Fibroblast of skin of left quadriceps (primary cell): ENCODE measurements around the gene HOXA4.

Source experiments
- DNase-seq, 2 experiments: peaks; one replicate each; pipeline ENCODE4 v3.0.0-alpha.2; 2013; ENCODE audit warnings: low read depth in 2 of 2

The HOXA4 gene

GRCh38 chr7:27094304-27095049 is 36.1 kb downstream of the HOXA4 start:
- no peak for DNase-seq

- DNase-seq = no peak
Measured at GRCh38 chr7:27093184-27093895, 37.2 kb downstream of the HOXA4 start.

GRCh38 chr7:27092819-27093110 is 37.8 kb downstream of the HOXA4 start:
- DNase-seq = no peak

- DNase-seq = no peak
Measured at GRCh38 chr7:27091941-27092818, 38.4 kb downstream of the HOXA4 start.

GRCh38 chr7:27091105-27091504 is 39.5 kb downstream of the HOXA4 start:
- DNase-seq = no peak

GRCh38 chr7:27088002-27088922 is 42.3 kb downstream of the HOXA4 start:
- DNase-seq = no peak

- DNase-seq = no peak
Measured at GRCh38 chr7:27083646-27084045, 46.9 kb downstream of the HOXA4 start.

- no peak for DNase-seq
Measured at GRCh38 chr7:27082171-27082570, 48.4 kb downstream of the HOXA4 start.

- DNase-seq = no peak
Measured at GRCh38 chr7:27080844-27081436, 49.6 kb downstream of the HOXA4 start.

GRCh38 chr7:27079234-27079975 is 51.2 kb downstream of the HOXA4 start:
- no peak for DNase-seq

- DNase-seq = no peak
Measured at GRCh38 chr7:27078616-27079233, 51.8 kb downstream of the HOXA4 start.
